Activated CD8-positive, alpha-beta memory T cell treated with anti-CD3 and anti-CD28 coated beads, Interleukin-2, amount 50 U/mL, for 48 hours (primary cell): Measurements from ENCODE around the gene VASH2.

Source experiments
- DNase-seq: peaks from one replicate; pipeline ENCODE4 v3.0.0-alpha.2; 2020

VASH2 gene

DNA sequence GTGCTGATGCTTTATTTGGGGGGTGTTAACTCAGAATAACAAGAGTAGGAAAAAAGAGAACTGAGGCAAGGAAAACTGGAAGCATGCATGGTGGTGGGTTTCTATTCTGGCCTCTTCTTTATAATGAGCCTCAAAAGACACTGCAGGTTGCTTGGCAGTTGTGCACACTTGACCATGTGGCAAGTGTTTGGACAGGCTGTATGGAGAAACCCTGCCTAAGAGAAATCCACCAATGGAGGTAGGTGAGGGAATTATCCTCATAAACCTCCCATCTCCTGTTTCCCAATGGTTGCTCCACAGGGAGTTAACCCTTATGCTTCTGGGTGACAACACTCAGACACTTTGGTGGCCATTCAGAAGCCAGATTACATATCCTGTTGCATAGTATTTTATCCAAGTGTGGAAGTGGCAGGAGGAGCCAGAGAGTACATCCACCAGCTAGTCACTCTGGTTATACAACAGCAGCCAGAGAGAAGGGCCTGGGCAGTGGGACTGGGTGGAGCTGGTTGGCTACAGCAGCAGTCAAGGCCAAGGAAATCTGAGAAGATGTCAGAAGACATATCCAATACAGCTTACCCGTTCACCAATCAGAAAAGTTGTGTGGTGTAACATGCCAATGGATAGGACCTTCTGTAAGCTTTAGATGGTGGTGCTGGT is 16.4 kb upstream of the VASH2 start:
- DNase-seq: no peak

DNA sequence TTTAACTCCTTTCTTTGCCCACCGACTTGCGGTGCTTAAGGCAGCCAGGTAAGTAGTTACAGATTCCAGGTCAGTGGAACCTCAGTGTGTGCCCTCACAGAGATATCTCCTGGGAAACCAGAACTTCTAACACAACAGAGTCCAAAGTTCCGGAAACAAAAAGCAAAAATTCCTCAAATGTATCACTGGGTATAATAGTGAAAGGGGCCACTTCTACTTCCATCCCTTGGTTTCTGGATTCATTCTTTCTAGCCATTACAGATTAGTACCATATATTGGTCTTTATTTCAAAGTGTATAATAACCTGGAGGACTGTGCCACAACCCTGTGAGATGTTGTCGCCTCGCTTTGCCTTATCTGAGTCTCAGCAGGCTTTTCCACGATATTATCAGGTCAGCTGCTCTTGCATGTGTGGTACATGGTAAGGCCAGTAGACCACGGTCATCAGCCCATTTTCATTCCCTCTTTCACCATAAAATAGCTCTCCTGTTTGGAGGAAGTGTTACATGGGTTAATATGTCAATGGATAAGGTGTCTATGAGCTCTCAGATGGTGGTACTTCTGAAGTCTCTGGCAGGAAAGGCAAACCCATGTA is 14.9 kb upstream of the VASH2 start:
- DNase-seq: no peak

DNA sequence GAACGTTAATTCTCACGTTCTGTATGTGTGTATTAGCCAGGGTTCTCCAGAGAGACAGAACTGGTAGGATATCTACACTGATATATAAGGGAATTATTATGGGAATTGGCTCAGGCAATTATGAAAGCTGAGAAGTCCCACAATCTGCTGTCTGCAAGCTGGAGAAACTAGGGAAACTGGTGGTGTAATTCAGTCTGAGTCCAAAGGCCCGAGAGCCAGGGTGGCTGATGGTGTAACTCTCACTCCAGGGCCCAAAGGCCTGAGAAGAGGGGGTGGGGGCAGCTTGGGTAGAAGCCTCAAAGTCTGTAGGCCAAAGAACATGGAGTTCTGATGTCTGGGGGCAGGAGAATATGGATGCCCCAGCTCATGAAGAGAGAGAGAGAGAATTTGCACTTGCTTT is 13.3 kb upstream of the VASH2 start:
- no peak for DNase-seq

DNA sequence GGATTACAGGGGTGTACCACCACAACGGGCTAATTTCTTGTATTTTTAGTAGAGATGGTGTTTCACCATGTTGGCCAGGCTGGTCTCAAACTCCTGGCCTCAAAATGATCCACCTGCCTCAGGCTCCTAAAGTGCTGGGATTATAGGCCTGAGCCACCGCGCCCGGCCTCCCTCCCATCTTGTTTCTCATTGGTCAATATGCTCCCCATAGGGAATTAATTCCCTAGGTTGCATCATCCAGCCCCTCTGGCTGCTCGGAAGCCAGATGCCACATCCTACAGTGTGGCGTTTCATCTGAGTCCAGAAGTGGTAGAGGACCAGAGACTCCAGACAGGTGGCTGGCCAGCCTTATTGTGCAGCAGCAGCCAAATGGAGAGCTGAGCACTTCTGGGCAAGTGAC is 11.5 kb upstream of the VASH2 start:
- no peak for DNase-seq

DNA sequence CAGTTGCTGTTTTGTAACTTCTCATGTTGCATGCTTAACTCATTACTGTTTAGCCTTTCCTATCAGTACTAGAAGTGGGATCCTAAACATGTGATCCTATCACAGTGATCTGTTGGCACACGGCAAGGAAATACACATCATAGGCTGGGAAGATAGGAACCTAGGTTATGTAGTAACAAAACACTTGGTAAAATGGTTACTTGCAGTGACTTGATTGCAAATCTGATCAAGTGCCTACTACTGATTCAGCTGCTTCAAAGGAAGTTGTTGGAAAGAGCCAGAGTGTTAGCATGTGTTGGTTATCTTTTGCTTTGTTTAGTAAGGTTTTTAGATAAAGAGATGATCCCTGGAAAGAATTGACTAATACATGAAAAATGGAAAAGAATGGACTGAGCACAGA is 8.9 kb upstream of the VASH2 start:
- no peak for DNase-seq

DNA sequence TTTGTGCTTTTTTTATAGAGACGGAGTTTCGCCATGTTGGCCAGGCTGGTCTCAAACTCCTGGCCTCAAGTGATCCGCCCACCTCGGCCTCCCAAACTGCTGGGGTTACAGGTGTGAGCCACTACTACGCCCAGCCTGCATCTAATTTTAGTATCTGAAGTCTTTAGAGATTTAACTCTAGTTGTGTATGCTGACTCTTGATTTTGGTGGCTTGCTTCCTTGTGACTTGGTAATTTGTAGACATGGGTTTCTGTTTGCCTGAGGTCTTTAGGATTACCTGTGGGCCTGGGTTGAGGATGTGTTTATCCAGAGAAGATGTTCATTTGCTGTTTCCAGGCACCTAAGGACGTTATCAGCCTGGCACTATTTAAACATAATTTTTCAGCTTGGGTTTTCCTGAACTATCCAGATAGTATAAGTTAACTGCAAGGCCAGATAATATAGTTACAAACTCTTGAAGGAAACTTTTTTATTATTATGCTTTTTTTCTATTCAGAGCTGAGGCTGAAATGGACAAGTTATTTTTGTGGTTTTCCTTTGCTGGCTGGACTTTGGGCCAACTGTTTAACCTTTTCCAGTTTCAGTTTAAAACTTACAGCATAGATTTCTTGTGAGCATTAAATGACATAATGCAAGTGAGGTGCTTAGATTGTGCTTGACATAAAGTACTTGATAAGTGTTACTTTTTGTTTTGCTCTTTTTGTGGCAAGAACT is 7.5 kb upstream of the VASH2 start:
- DNase-seq: no peak

DNA sequence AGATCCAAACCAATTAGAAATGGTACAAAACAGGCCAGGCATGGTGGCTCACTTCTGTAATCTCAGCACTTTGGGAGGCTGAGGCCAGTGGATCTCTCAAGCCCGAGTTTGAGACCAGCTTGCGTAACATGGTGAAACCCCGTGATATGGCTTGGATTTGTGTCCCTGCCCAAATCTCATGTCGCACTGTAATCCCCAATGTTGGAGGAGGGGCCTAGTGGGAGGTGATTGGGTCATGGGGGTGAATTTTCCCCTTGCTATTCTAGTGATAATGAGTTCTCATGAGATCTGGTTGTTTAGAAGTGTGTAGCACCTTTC is 7.0 kb upstream of the VASH2 start:
- DNase-seq: no peak

DNA sequence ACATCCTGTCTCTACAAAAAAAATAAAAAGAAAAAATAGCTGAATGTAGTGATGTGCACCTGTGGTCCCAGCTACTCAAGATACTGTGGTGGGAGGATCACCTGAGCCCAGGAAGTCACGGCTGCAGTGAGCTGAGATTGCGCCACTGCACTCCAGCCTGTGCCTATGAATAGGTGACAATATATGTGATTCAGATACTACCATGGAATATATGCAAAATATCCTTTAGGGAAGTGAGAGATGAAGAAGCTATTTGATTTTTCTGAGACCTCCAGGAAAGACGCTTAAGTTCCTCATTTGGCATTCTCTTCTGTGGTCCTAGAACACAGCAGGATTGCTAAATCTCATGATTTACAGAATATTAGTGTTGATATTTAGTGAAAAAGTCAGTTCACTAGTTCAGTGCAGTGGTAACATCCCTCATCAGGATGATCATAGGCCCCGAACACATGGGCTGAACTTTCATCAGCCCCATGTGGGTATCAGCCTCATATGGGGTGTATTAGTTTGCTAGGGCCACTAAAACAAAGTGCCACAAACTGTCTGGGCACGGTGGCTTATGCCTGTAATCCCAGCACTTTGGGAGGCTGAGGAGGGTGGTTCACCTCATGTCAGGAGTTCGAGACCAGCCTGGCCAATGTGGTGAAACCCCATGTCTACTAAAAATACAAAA is 6.0 kb upstream of the VASH2 start:
- DNase-seq: no peak

DNA sequence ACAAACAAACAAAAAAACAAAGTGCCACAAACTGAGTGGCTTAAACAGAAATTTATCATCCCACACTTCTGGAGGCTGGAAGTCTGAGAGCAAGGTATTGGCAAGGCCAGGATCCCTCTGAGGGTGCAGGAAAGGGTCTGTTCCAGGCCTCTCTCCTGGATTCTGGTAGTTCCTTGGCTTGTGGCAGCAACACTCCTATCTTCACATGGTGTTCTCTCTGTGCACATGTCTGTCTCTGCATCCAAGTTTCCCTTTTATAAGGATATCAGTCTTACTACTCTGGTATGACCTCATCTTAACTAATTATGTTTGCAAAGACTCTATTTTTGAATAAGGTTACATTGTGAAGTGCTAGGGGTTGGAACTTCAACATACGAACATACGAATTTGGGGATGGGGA is 5.3 kb upstream of the VASH2 start:
- no peak for DNase-seq

DNA sequence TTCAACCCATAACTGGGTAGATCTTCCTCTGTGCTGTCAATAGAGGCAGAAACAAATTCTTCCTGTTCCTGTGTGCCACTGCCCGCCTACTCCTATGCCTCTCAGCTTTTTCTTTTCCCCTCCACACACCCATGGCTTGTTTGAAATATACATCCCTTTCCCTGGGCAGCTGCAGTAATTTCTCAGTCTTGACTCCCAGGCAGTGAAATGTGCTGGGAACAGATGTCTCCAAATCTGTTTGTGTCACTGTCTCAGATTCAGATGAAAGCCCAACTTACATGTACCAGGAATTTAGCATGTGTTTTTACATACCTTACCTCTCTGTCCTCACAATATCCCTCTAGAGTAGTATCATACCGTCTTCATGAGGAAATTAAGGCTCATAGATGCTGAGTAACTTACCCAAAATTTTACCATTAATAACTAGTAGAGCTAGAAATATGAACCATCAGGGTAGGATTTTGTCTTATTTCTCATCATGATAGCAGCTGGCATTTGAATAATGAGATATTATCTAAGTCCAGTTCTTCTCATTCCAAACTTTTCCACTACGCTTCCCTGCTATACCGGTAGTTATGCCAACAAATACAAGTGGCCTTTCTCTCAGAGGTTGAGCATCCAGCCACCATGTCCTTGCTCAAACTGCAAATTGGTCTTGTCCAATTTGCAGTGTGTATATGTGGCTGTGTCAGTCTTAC is 4.7 kb upstream of the VASH2 start:
- DNase-seq: no peak

DNA sequence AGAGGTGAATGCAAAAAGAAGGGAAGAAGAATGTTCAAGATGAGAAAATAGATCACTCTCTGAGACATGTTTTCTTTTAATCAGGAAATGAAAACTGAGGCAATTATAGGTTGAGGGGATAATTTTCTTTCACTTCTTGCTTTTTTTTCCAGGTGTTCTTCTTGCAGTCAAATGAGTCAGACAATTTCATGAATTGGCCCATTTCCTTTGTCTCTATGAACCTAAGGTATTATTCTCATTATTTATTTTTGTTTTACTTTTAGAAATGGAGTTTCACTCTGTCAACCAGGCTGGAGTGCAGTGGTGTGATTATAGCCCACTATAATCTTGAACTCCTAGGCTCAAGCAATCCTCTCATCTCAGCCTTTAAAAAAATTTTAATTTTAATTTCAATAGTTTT is 3.5 kb upstream of the VASH2 start:
- DNase-seq: no peak

DNA sequence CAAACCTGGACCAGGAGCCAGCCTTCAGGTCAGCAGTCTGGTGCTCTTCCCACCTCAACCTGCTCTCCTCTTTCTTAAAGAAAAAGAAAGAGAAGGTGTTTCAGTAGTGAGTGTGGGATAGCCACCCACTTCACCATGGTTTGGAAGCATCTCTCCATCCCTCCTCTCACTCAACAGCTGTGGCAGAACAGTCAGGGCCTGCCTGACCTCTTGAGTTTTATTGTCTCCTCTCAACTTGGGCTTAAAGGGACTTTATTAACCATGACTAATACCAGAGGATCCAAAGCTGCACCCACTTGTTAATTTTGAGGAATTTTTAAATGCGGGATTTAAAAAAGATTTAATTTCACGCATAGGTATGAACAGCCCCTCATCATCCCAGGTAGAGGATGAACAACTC is 570 bp upstream of the VASH2 start:
- DNase-seq: no peak

DNA sequence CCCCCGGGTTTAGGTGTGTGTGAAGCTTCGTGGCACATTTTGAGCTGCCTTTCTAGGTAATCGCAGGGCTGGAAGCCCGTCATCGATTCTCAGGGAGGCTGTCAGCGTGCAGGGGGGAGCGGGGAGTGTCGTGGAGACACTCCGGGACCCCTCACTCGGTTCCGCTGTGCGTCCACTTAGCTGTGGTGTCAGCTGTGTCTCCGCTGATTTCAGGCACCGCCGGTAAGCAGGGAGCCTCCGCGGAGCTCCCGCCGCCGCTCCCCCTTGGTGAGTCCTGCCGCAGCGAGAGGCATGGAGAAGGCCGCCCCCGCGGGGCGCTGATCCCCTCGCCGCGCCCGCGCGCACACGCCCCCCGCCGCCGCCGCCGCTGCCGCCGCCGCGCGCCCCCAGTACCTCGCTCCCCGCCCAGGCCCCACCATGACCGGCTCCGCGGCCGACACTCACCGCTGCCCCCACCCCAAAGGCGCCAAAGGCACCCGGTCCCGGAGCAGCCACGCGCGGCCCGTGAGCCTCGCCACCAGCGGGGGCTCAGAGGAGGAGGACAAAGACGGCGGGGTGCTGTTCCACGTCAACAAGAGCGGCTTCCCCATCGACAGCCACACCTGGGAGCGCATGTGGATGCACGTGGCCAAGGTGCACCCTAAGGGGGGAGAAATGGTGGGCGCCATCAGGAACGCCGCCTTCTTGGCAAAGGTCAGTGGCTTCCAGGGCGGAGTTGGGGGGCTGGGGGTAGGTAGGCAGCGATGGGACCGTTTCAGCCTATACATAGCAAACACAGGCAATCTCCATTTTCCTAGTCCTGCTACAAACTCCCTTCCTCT is 995 bp downstream of the VASH2 start:
- DNase-seq: no peak

DNA sequence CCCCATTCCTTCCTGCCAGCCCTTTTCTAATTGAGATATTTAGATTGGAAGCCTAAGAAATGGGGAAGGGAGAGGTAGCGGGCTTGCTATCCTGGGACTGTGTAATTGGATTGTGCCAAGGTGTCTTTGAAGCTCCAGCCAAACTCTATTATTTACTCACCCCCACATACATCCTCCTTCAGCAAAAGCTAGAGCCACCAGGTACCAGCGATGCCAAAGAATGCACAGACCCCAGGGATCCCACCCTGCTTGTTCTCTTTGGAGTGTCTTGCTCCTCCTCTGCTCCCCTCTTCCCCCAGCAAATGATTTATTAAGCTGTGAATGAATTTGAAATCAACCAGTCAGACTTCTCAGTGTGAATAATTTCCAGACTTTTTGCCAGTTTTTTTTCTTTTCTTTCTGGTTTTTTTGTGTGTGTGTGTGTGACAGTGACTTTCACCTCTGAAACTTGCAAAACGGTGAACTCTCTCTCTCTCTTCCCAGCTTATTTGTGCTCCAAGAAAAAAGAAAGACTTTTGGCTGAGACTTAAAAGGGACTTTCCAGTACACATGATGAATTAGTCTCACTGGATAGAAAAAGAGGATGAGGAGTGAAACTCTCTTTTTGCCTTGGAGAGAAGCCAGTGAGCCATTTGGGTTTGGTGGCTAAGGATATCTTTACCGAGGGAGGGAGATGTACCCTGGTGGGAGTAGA is 1.8 kb downstream of the VASH2 start:
- DNase-seq: no peak

DNA sequence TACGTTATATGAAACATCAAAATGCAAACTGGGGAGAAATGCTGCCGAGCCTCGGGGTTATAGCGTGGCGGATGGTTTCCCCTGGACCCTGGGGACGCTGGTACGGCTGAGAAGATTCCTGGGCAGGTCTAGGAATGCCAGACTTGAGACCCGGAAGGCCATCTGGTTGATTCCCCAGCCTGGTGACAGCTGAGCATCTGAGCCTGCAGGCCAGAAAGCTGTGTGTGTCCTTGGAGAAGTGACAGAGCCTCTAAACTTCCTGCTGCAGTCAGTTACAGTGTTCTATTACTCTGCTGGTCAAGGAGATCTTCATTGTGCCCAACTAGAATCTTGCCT is 2.3 kb downstream of the VASH2 start:
- DNase-seq: no peak

DNA sequence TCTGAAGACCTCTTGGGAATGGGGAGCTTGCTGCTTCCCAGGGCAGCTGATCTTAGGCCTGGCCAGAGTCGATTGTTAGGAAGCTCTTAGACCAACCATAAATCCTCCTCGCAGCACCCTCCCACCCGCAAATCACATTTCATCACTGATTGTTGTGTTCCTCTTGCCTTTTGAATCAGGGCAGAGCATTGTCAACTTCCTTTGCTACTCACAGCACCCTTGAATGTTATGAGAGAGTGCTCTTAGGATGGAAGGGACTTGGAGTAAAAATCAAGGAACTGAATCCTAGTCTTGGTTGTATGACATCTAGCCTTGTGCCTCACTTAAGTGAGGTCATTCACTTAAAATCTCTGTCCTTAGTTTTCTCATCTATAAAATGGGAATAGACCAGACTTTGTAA is 3.0 kb downstream of the VASH2 start:
- DNase-seq: no peak

DNA sequence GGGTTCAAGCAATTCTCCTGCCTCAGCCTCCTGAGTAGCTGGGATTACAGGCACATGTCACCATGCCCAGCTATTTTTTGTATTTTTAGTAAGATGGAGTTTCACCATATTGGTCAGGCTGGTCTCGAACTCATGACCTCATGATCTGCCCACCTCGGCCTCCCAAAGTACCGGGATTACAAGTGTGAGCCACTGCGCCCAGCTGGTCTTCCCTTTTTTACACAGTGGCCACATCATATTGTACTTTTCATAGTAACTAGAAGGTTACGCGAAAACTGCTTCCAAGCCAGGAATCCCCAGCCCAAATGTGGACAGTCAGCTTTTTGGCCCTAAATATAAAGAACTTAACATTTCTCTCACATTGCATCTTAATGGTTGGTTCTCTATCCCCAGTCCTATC is 4.2 kb downstream of the VASH2 start:
- no peak for DNase-seq

DNA sequence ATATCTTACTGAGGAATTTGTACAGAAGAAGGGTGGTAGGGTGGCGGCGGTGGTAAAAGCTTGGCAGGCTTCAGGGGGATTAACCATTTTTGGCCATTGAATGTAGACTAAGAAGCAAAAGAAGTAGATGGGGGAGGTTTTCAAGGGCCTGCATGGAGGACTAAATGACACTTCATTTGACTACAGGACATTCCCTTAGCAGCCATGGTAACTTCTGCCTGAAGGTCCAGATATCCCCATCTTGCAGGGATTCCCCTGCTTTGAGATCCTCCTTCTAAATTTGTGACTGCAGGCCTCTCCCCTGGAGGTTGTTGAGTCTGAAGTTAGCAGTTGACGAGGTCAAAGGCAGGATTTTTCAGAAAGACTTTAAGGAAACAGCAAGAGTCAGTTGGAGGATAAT is 4.8 kb downstream of the VASH2 start:
- DNase-seq: no peak

DNA sequence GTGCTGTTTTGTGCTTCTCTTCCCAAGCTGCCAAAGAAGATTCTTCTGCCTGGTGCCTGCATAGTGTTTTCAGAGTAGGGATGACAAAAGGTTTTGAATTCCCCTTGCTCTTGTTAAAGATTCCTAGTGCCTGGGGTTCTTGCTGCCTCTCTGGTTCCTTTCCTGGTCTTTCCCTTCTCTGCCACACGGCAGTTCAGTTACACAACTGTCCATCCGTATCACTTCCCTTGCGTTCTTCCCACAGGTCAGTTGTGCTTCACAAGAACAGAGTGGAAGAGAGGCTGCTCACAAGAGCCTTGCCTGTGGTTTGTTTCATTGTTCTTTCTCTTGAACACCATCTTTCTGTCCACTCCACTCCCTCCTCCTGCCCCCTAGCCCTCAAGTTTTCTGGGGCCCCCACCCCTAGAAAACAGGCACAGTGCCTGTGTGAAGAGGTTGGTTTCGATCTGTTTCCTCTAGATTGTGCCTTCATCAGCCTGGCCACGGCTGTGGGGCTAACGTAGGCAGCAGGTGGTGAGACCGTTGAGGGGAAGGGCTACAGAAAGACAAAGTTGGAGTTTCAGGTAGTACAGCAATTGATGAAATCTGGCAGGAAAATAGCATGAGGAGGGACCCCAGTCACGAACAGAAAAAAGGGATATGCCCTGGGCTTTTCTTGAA is 5.8 kb downstream of the VASH2 start:
- no peak for DNase-seq

DNA sequence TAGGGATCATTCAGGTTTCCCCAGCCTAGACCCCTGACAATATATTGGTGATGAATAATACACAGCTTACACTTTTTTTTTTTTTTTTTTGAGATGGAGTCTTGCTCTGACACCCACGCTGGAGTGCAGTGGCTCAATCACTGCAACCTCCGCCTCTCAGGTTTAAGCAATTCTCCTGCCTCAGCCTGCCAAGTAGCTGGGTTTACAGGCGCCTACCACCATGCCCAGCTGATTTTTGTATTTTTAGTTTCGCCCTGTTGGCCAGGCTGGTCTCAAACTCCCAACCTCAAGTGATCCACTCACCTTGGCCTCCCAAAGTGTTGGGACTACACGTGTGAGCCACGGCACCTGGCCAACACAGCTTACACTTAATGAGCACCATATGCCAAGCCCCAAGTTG is 7.2 kb downstream of the VASH2 start:
- no peak for DNase-seq

DNA sequence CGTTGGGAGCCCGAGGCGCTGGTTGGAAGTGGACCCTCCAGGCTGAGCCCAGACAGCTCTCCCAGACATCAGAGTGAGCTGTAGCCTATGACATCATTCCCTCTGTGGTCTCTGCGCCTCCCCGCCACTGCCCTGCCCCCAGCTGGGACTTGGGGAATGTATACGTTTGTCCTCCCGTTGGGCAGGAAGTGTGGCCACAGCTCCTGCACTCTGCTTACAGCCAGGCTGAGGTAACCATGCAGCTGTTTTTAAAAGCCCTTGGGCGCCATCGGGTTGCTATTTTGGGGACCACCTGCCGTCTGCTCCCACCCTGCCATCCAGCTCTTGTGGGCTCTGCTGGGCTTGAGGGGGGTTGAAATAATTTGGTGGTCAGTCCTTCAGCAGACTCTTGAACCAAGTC is 7.8 kb downstream of the VASH2 start:
- no peak for DNase-seq
